GM12875 (cell line): ENCODE measurements around the gene PTGDR2.

ENCODE experiments used
- H3K4me3 ChIP-seq: one replicate; pipeline ENCODE4 v1.5.1; 2011; ENCODE audit warnings: low read depth, low read length, control low read depth
- CTCF ChIP-seq: IDR thresholded peaks from 2 replicates; pipeline ENCODE4 v1.5.1; 2011; ENCODE audit warnings: low read depth, mild to moderate bottlenecking, control low read depth, inconsistent platforms, low read length, moderate library complexity, borderline replicate concordance; ENCODE audit not compliant: insufficient read depth

Gene PTGDR2

GRCh38 chr11:60851327-60852104, 4.2 kb downstream of the PTGDR2 start:
- H3K4me3 ChIP-seq: no peak overlapping the region
- no peak for TF ChIP-seq CTCF

GRCh38 chr11:60849641-60850520, 5.9 kb downstream of the PTGDR2 start:
- no peak for TF ChIP-seq CTCF
- no peak overlapping the region for H3K4me3 ChIP-seq

GRCh38 chr11:60848714-60849151, 7.0 kb downstream of the PTGDR2 start:
- no peak overlapping the region for H3K4me3 ChIP-seq
- TF ChIP-seq CTCF: no peak

- TF ChIP-seq CTCF: no peak
- no peak overlapping the region for H3K4me3 ChIP-seq
Observed at GRCh38 chr11:60847896-60848295, 7.9 kb downstream of the PTGDR2 start.

GRCh38 chr11:60847281-60847680, 8.5 kb downstream of the PTGDR2 start:
- TF ChIP-seq CTCF: no peak

GRCh38 chr11:60845338-60845737, 10.4 kb downstream of the PTGDR2 start:
- no peak for TF ChIP-seq CTCF
- H3K4me3 ChIP-seq: no peak overlapping the region

More at GRCh38 chr11:60847281-60847680, 8.5 kb downstream of the PTGDR2 start:
- H3K4me3 ChIP-seq: no peak overlapping the region
